Measurements from ENCODE around the gene ANO5. TPM values are rescaled to one million over a fixed set of nuclear protein-coding genes. Genes with fewer than 3 reads are reported as not detected.

The ANO5 gene
- total and polyA plus RNA-seq, 9 of the 15 experiments (the other 6 are each of a cell fraction or from before 2014, with no cell fraction given) = 0.16 to 0.58 (median 0.28) TPM

- TF ChIP-seq CTCF (IDR thresholded peaks at IDR 0.05 in 2 of 3, conservative IDR thresholded peaks at IDR 0.05 in 1 of 3; ENCODE audit: insufficient read depth in 2 of 3, low read depth in 1 of 3, low read length in 3 of 3) (peak; percentile 21 to 69 (median 41); a peak in 5 of 6 replicates), ASH1L (IDR thresholded peaks at IDR 0.05; ENCODE audit: borderline replicate concordance, low read depth, partially characterized antibody) (no peak), BHLHE40 (IDR thresholded peaks at IDR 0.05; ENCODE audit: low read length) (no peak), REST (IDR thresholded peaks at IDR 0.05; ENCODE audit: borderline replicate concordance) (peak; percentile 46; the same call in 1 of the 2 replicates), REST (CRISPR knock-in tag; IDR thresholded peaks at IDR 0.05; ENCODE audit: low read depth) (no peak), ZNF121 (CRISPR knock-in tag; conservative IDR thresholded peaks at IDR 0.05) (no peak), SAFB2 (IDR thresholded peaks at IDR 0.05; ENCODE audit: borderline replicate concordance, low read depth, low read length, severe bottlenecking) (no peak), PRPF4 (IDR thresholded peaks at IDR 0.05; ENCODE audit: insufficient read depth, low read depth, low read length, poor library complexity, severe bottlenecking) (no peak), KAT8 (IDR thresholded peaks at IDR 0.05; ENCODE audit: low read depth) (no peak), SIN3B (IDR thresholded peaks at IDR 0.05; ENCODE audit: low read depth) (no peak), PTRF (tag; IDR thresholded peaks at IDR 0.05) (no peak)
Observed at GRCh38 chr11:22304337-22304961, 111.6 kb downstream of the ANO5 start (continued).
